Astrocyte of the hippocampus (primary cell): Measurements from ENCODE around the gene ATG5.

ENCODE experiments used
- DNase-seq: peaks from one replicate; pipeline ENCODE4 v3.0.0; 2011; ENCODE audit warnings: low read depth, low spot score

ATG5 gene

DNA sequence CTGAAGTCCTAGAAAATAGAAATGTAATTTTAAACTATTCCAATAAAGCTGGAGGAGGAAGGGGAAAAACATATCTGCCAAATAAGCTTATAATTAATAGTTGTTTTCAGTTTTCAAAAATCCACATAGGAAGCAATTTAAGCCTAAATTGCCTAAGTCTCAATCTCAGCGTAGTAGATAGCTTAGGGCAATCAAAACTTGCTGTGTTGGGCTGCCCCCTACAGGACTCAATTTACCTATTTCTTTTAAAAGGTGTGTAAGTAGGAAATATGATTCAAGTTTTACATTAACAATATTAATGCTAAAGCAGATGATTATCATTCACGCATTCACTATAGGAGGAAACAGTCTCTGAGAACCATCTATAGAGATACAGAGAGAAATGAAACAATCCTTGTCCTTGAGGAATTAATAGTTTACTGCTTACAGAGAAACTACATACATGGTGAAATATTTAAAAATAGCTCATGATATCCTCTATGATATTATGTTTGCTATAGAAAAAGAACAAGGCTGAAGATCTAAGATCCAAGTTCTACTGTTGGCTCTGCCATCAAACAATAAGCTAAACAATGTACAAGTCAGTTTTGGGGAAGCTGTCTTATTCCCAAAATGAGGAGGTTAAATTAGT lies 102.1 kb downstream of the ATG5 start:
- DNase-seq: peak; percentile 78

DNA sequence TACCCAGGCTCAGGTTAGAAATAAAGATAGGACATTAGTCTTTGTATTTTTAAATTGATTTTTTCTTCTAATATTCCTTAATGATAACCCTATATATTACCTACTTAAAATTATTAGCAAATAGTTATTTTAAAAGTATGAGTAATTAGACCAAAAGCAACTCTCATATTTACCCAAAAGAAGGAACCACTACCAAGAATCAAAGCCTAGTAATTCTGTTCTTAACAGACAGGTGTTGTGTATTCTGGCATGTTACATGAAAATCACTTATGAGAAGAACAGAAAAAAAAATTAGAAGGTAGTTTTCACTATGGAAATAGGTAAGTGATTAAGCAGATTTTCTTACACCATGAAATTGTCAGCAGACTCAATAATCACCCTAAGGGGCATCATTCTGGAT lies 105.1 kb downstream of the ATG5 start:
- no peak for DNase-seq

- no peak for DNase-seq
Measured at GRCh38 chr6:106216527-106216926, 109.0 kb downstream of the ATG5 start.

DNA sequence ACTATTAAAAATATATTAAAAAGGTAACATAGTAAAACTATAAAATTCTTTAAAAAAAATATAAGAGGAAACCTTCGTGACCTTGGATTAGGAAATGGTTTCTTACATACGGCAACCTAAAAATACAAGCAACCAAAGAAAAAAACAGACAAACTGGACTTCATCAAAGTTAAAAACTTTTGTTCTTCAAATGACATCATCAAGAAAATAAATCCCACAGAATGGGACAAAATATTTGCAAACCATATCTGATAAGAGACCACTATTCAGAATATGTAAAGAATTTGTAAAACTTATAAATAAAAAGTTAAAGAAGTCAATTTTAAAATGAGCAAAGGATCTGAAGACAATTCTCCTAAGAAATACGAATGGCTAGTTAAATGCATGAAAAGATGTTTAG lies 110.0 kb downstream of the ATG5 start:
- no peak for DNase-seq

DNA sequence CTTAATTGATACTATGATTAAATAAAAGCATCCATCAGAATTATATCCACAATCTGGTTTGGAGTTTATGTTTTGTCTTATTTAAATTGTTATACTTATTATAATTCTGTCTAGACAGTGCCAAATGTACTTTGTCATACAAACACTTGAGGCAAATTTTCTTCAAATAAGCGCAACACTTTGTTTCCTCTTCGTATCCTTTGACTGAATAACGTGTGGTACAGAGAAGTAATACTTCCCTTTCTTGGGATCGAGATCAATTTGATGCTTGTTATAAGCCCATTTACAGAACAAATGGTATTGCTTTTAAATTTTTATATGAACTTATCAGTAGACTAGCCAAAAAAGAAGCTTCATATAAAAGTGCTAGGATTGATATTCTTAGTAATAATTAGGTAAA lies 111.0 kb downstream of the ATG5 start:
- DNase-seq: no peak

DNA sequence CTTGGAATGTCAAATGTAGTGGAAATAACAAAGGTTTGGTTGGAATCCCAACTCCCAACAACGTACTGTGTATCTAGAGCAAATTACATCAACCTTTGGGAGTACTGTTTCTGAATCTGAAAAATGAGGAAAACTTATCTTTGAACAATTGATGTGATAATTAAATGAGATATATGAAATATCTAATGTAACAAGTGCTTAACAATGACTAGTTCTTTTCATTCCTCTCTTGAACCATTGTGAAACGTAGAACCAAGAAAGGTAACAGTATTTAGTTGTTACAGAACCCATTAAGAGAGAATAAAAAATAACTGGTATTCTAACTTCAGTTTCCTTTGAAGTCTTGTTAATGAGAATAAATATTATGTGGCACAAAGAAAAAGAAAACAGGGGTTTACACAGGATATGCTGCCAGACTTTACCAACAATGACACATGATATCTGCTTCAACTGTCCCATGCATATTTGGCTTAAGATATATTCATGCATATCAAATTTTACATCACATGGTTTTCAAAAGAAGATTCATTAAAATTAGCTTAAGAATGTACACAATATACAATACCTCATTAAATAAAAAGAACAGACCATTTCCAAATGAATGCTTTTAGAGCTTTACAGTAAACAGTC lies 111.8 kb downstream of the ATG5 start:
- peak; percentile 34 for DNase-seq

DNA sequence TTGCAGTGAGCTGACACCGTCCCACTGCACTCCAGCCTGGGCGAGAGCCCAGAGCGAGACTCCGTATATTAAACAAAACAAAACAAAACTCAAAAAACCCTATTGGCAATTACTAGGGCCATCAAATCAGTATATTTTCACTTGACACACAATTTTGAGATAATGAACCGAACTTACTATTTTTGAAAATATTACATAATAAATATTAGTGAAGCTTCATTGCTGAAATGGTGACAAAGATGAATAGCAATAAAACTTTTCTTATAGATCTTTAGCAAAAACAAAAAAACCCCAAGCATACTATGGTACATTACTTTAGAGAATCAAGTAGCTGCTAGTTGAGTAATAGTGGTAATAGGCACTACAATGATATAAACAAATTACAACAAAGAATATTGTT lies 113.0 kb downstream of the ATG5 start:
- DNase-seq: no peak

GRCh38 chr6:106206905-106207304 lies 118.7 kb downstream of the ATG5 start:
- no peak for DNase-seq

GRCh38 chr6:106204961-106205360 lies 120.6 kb downstream of the ATG5 start:
- no peak for DNase-seq

GRCh38 chr6:106199998-106200397 lies 125.6 kb downstream of the ATG5 start:
- DNase-seq: peak; percentile 71

DNA sequence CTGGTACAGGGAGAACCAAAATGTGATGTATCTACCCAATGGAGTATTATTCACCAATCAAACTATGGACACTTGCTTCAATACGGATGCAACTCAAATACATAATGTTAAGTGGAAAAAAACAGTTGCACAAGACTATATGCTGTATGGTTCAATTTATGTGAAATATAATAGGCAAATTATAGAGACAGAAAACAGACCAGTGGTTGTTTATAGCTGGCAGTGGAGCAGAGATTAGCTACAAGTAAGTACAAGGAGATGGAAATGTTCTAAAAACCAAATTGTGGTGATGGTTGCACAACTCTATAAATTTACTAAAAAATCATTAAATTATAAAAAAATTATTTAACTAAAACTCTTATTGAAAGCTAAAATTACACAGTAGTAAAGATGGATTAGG lies 126.2 kb downstream of the ATG5 start:
- DNase-seq: no peak

GRCh38 chr6:106197441-106197840 lies 128.1 kb downstream of the ATG5 start:
- DNase-seq: no peak

DNA sequence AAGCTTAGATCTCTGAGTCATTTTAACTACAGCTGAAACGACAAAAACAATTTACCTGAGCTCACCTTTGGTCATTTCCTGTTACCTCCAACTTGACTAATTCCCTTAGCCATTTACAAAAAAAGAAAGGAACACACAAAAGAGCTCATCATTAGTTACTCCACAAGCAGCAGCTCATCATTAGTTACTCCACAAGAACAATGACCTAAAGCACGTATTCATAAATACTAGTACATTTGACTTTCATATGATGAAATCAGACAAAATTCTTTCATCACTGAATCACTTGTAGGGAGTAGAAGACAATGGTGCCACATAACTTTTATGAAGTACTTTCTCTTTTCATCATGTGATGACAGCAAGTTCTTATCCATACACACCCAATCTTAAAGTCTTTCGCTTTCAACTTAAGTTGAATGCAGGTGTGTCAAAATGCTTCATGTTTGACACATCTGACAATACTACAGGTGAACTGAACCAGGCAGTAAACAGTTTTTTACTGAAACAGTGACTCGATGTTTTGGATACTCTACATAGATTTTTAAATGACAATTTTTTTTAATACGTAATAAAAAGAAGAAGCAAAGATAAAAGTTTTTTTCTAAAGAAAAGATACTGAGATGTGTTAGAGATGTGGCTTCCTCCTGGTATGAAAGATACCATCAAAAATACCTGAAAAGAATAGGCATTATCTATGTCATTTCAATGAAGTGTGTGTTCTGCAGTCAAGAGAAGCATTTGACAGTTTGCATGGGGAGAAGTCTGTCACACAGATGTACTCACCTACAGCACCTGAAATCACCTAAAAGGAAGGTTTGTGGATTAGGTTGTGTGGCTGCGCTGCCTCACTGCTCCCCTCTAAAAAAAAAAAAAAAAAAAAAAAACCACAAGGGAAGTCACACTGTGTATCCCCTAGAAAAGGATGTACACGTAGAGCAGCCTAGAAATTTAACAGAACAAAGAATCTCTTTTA lies 130.3 kb downstream of the ATG5 start:
- peak; percentile 14 for DNase-seq

- DNase-seq: peak; percentile 77
Measured at GRCh38 chr6:106192824-106193223, 132.7 kb downstream of the ATG5 start.

GRCh38 chr6:106188104-106188794 lies 137.3 kb downstream of the ATG5 start:
- DNase-seq: no peak

- no peak for DNase-seq
Measured at GRCh38 chr6:106187424-106187982, 138.1 kb downstream of the ATG5 start.

- no peak for DNase-seq
Measured at GRCh38 chr6:106186714-106187113, 138.8 kb downstream of the ATG5 start.

DNA sequence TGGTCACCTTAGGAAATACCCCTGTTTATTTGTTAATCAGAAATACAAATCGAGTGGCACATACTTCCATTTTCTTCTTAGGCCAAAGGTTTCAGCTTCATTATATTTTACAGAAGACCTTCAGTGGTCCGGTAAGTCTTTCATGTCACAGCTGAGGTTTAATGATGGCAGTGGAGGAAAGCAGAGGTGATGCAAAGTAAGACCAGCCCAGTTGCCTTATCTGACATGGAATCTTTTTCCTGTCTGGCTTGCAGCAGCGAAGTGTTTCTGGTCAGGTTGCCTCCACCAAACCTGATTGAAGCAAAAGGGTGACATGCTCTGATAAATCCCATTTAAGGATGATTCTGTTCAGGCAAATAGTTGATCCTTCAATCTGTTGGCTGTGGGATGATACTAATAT lies 139.4 kb downstream of the ATG5 start:
- DNase-seq: no peak

DNA sequence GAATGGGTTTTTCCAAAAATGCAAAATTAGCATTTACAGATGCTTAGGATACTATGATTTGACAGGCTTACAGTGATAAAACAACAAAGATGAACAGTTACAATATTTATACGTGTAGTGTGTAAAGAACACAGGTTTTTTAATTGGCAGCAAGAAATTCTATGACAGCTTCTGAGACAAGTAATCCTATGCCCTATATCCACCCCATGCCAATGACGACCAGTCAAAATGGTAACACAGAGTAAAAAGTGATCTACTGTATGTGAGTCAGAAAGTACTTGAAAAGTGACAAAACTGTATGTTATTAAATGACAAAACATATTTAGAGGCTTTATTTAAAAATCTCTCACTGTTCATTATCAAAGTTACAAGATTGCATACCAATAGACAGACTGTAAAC lies 139.9 kb downstream of the ATG5 start:
- DNase-seq: no peak

- peak; percentile 54 for DNase-seq
Measured at GRCh38 chr6:106184629-106185028, 140.9 kb downstream of the ATG5 start.

DNA sequence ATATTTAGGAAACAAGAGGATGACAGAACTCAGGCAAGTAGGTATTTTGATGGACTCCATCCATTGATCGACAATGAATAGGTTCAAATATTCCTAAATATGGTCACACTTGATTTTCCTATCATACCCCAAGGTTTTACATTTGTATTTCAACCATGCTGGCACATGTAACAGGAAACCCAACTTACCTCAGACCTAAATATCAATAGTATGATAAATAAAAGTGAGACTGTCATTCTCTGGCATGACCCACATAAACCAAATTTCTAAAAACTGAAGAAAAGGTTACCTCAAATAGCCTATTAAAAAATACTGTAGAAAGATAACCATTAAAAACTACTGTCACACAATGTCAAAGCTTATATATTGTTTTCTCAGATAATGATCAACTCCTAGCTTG lies 142.1 kb downstream of the ATG5 start:
- DNase-seq: no peak

GRCh38 chr6:106182455-106182854 lies 143.1 kb downstream of the ATG5 start:
- DNase-seq: no peak
